NCI-H187 treated with DMSO at 0.1 percent for 48 hours (cell line): Measurements from ENCODE around the gene TCF7L1.
"Not testable (repeated sequence)": the region's sequence is repeated elsewhere in the genome, so short reads cannot be mapped to it uniquely, and the experiment has no call there.

Experiments
- DNase-seq: peaks from one replicate; lab custom pipeline; 2025; lab: John Stamatoyannopoulos, UW

The TCF7L1 gene

GRCh38 chr2:85131116-85131515 is 2.1 kb upstream of the TCF7L1 start:
- no peak for DNase-seq

DNA sequence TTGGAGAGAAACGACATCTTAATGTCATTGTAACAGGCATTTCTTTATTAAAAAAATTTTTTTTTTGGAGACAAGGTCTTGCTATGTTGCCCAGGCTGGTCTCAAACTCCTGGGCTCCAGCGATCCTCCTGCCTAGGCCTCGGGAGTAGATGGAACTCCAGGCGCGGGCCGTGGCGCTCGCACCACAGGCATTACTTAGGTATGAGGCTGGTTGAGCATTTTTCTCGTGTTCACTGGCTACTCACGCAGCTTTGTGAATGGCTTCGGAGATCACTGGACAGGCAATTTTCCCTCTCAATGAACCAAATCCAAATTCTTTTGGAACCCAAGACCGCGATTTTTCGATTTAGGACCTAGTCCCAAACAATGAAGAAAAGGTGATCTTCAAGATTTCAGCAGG is 795 bp upstream of the TCF7L1 start:
- no peak for DNase-seq

DNA sequence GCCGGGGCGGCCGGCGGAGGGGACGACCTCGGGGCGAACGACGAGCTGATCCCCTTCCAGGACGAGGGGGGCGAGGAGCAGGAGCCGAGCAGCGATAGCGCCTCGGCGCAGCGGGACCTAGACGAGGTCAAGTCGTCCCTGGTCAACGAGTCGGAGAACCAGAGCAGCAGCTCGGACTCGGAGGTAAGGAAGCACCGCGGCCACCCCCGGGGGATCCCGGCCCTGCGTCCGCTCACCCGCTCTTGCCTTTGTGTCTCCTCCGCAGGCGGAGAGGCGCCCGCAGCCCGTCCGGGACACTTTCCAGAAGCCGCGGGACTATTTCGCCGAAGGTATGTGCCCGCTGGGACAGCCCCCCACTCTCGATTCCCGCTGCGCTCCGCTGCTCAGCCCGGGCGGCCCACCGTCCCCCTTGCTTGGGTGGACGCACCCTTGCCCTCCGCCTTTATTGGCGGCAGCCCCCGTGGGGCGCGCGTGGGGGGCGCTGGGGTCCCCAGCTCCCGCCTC is 611 bp downstream of the TCF7L1 start:
- no peak for DNase-seq

DNA sequence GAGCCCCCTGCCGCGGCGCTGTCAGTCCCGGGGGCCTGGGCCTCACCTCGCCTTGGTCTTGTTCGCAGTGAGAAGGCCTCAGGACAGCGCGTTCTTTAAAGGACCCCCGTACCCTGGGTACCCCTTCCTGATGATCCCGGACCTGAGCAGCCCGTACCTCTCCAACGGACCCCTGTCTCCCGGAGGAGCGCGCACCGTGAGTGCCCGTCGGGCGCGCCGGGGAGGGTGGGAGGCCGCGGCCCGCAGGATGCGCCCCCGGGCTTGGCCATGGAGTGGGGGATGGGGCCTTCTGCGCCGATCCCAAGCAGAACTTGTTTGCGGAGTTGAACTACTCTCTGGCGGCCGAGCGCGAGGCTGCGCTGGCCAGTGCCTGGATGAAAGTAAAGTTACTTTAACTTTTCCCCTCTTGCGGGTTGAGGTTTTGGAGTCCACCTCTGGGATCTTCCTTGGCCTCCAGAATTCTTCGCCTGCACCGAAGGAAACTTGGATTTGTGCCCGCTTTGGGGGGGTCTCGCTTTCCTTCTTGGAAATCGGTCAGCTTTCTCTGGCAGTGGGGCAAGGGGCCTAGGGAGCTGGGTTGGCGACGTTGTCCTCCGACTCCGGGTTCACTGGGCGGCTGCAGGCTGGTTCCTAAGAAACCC is 1.2 kb downstream of the TCF7L1 start:
- no peak for DNase-seq

- no peak for DNase-seq
These were observed 1.9 kb downstream of the TCF7L1 start for GRCh38 chr2:85134896-85135659.

DNA sequence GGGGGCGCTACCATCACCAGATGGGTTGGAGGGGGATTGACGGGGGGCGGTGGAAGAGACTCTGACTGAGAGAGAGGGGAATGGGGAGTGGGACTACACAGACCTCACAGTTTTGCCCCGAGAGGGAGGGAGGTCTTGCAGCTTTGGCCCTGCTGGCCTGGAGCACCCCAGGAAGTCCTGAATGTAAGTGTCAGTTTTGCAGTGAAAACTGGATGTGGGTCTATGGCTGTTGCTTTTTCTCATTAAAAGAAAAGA is 2.4 kb downstream of the TCF7L1 start:
- DNase-seq, result no peak

GRCh38 chr2:85137156-85137555 is 4.0 kb downstream of the TCF7L1 start:
- no peak for DNase-seq

DNA sequence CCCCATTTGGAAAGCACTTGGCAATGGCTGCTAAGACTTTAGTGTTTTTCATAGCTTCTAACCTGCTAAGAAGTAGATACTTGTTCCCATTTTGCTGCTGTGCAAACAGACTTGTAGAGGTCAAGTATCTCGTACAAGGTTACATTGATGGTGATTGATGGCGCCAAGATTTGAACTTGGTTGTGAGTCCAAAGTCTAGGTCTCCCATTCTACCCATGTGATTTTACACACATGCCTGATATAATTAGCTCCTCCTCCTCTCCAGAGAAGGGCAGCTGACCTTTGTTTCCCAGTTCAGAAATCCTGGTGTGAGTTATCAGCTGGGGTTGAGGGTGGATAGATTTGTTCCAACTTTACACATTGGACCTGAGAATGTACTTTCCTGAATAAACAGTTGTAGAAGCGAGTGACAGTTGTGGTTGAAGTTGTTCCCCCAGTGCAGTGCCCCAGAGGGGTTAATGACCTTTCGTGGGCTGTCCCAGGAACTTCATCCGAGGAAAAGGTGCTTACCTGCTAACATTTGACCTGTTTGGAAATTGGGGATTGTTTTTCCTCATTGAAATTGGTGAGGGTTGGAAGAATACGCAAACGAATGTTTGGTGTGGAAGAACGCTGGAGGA is 10.4 kb downstream of the TCF7L1 start:
- DNase-seq, result no peak

- no peak for DNase-seq
These were observed 12.1 kb downstream of the TCF7L1 start for GRCh38 chr2:85145116-85145820.

DNA sequence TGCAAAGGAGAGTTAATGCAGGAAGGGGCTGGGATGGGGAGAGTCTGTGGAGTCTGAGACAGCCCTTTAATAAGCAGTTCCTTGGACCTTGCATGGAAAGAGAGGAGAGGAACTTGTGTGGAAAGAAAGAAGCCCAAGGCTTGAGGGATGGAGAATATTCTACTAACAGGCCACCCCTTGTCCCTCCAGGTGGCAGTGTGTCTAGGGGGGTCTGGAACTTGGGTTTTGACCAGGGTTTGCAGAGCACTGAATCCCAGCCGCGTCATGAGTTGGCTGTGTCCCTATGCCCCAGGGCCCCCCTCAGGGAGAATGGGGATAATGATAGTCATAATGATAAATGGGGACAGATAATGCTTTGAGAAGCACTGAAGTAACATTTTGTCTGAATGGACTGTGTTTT is 15.0 kb downstream of the TCF7L1 start:
- no peak for DNase-seq

GRCh38 chr2:85151026-85151425 is 17.8 kb downstream of the TCF7L1 start:
- no peak for DNase-seq

GRCh38 chr2:85152895-85153294 is 19.7 kb downstream of the TCF7L1 start:
- no peak for DNase-seq

DNA sequence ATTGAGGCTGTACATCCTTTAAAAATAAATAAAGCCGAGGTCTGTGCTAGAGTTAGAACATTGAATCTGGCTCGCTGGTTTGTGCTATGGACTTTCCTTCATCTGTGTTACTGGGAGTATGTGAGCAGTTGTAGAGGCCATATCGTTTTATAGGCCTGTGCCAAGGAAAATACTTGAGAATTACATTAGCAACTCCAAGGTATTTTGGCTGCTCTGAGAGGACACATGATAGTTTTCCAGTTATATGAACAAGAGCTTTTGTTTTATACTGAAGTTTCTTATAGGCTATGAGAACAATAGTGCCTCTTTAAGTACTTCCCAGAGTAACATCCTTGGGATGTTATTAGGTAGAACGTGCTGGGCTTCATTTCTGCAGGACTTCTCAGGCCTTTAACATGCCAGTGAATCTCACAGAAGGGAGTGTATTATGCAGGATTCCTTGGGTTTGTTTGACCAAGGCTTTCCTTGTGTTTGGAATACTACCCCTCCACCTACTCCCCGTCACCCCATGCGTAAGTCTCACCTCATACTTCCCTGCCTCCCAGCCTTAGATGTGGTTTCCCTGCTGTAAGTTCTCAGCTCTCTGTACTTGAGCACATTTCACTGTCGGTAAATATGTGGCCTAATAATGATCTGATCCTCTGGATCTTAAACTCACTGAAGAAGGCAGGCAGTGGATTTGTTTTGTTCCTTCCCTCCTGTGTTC is 21.0 kb downstream of the TCF7L1 start:
- no peak for DNase-seq

DNA sequence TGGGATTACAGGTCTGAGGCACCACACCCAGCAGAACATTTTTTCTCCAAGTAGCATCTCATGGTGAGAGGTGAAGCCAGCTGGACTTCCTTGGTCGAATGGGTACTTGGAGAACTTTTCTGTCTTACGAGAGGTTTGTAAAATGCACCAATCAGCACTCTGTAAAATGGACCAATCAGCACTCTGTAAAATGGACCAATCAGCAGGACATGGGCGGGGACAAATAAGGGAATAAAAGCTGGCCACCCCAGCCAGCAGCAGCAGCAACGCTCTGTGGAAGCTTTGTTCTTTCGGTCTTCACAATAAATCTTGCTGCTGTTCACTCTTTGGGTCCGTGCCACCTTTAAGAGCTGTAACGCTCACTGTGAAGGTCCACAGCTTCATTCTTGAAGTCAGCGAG is 21.9 kb downstream of the TCF7L1 start:
- not testable (repeated sequence) for DNase-seq

- DNase-seq, result no peak
These were observed 23.0 kb downstream of the TCF7L1 start for GRCh38 chr2:85156153-85156552.

DNA sequence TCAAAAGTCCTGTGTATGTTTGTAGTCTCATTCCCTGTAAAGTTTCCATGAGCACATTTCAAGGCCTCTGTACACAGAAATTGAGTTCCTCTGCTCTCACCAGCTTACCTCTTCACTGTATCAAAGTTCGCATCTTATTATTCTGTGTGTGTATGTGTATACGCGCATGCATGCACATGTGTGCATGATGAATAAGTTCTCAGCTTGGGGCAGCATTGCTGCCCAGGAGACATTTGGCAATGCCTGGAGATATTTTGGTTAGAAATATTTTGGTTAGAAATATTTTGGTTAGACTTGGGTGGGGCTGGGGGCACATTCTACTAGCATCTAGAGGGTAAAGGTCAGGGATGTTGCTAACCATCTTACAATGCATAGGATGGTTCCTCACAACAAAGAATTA is 23.4 kb downstream of the TCF7L1 start:
- no peak for DNase-seq

DNA sequence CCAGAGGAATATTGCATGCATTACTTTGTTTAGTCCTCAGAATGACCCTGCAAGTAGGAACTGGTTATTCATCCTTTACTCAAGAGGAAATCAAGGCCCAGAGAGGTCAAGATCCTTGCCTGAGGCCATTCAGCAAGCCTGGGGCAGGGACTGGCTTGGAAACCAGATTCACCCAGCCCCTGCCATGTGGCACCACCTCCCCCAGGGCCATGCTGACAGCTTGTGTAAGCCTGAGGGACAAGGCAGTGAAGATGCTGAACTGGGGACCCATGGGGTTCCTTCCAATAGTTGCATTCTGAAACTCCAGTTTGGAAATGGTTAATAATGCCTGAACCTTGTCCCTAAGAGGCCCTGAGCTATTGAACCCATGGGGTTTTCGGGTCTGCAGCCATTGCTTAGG is 24.2 kb downstream of the TCF7L1 start:
- no peak for DNase-seq

DNA sequence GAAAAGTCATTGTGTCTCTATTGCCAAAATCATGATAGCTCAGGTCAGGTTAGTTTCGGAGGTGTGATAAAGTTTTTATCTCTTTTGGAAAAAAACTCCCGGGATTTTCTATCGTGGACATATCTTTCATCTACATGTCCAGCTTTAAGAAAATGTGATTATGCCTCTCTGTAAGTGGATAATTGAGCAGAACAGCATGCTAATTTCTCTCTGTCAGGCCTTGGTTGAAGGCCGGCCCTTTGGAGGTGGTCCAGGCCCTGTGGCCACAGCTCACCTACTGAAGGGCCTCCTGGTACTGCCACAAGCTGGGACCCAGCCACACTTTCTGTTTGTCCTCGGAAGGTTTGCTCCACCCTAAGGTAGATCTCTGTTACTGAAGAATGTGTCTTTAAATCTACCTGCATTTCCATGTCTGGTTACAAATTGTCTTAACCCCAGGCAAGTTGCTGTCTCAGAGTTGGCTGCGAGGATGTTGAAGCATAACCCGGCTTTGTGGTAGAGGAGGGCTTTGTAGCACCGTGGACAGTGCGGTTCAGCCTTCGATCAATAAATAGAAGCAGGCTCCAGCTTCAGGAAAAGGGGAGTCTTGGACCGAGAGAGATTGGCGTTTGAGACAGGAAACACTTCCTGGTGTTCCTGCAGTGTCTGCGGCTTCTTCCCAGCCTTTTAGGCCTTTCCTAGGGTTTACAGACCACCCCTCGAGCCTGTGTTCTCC is 25.5 kb downstream of the TCF7L1 start:
- DNase-seq, result no peak

DNA sequence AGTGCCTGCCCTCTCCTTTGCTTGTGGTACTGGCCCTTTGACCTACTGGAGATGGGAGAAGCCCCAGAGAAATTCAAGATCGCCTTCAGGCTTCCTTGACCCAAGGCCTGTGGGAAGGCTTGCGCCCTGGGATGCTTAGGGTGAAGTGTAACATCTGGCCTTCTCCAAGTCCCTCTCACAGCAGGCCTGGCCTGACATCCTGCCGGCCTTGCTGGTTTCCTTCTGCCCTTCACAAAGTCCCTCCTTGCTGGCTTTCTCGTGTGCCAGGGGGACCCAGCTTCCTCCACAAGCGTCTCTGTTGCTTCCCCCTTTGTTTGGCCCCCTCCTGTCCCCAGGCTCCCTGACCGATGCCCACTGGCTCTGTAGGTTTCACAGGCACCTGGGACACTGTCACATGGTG is 26.4 kb downstream of the TCF7L1 start:
- DNase-seq, result no peak

DNA sequence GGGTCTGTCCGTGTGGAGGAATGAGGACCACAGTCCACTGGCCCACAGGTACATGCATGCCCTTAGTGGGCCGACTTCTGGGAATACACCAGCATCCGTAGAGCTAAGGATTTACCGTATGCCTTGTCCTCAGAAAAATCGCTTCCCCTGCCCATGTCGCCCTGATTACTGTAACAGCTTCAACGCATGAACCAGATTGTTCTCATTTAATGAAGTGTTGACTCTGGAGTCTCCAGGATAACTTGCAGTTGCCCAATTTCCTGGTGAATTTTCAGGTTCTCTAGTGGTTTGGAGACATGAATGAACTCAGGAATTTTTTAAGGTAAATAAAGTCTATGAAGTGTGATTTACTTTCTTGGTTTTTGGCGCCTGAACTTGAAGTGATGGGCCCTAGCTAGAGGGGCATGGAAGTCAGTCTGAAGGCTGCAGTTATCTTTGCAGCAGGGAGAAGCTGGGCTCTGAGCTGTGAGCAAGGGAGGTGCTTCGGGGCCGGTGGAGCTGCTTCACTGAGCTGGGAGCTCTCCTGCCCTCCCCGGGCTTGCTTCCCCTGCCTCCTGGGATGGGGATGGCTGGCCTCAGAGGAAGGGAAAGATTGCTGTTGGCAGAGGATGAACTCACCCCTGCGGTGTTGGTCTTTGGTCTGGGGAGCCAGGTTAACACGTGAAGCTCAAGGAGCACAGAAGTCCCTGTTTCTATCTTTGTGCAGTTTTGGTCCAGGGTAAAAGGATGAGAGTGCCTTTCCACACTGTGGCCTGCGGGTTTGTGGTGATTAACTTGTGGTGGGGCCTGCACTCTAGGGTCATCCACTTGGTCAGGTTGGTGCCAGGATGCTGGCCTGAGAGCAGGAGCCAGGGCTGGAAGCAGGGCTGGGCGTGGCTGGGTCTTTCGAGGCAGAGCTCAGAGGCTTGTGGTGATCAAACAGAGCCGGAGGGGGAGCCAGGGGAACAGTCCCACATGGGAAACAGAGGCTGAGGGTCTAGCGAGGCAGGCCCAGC is 28.1 kb downstream of the TCF7L1 start:
- no peak for DNase-seq
